Measurements from ENCODE around the gene MICAL2. TPM values are rescaled to one million over a fixed set of nuclear protein-coding genes. Genes with fewer than 3 reads are reported as not detected.

The MICAL2 gene
- polyA plus RNA-seq, 4 donors: 5.3 to 7.2 (median 6.8) TPM

DNA sequence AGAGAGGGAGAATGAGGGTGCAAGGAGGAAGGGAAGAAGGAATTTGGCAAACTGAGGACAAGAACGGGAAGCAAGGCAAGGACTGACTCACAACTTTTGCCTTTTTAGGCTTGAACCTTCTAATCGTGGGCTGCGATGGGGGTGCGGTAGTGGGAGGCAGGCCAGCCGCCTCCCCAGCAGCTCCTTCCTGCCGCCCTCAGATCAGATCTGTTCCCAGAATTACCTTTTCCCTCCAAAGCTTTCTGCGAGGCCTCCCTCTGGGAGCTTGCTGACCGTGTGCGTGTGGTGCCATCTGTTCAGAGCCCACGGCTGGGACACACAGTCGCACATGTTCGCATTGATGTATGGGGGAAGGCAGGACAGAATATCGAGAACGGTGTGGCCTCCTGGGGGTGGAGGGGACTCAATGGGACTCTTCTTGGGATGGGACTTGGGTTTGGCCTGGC lies 180.1 kb downstream of the MICAL2 start:
- no peak for DNase-seq (ENCODE audit: low read depth in 4 of 4, low spot score in 2 of 4)

DNA sequence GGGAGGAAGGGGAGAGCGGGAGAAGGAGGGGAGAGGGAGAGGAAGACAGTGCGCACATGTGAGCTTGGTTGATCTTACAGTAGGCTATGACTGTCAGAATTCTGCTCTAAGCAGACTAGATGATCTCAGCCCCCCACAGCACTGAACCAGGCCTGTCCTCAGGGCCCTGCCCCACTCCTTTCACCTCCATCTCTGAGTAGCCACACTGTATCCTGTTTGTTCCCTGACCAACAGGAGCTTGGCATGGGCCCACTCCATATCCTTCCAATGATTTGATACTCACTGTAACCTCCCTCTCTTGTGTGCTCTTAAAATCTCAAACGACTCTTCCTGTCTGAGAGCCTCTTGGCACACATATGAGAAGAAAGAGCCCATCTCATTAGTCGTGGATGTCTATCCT lies 180.9 kb downstream of the MICAL2 start:
- no peak for DNase-seq (ENCODE audit: low read depth in 4 of 4, low spot score in 2 of 4)

- no peak for DNase-seq (ENCODE audit: low read depth in 4 of 4, low spot score in 2 of 4)
These were observed 181.4 kb downstream of the MICAL2 start for GRCh38 chr11:12291766-12292165.

DNA sequence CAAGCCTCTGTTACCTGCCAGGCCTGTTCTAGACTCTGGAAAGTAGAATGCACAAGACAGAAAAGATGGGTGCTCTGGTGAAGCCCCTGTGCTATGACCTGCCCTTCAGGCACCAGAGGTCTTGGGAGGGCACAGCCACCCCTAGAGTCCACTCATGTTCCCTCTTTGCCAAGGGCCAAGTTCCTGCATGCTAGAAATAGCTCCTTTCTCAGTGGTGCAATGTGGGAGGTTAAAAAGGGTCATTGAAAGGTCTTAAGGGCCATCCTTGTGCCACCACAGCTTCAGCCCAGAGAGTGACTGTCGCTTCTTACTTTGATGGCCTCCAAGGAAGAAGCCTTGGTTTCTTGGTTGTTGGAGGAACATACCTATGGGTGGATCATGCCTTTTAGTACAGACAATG lies 182.4 kb downstream of the MICAL2 start:
- DNase-seq (ENCODE audit: low read depth in 4 of 4, low spot score in 2 of 4): no peak

DNA sequence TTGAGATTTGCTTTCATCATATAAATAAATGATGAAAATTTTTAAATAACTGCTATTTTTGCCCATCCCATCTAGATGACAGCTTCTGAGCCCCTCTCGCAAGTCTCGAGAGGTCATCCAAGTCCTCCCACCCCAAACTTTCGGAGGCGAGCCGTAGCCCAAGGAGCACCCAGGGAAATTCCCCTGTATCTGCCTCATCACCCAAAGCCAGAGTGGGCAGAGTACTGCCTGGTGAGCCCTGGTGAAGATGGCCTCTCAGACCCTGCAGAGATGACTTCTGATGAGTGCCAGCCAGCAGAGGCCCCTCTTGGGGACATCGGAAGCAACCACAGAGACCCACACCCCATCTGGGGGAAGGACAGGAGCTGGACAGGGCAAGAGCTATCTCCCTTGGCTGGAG lies 183.1 kb downstream of the MICAL2 start:
- no peak for DNase-seq (ENCODE audit: low read depth in 4 of 4, low spot score in 2 of 4)

GRCh38 chr11:12294613-12295012 lies 184.2 kb downstream of the MICAL2 start:
- no peak for DNase-seq (ENCODE audit: low read depth in 4 of 4, low spot score in 2 of 4)

DNA sequence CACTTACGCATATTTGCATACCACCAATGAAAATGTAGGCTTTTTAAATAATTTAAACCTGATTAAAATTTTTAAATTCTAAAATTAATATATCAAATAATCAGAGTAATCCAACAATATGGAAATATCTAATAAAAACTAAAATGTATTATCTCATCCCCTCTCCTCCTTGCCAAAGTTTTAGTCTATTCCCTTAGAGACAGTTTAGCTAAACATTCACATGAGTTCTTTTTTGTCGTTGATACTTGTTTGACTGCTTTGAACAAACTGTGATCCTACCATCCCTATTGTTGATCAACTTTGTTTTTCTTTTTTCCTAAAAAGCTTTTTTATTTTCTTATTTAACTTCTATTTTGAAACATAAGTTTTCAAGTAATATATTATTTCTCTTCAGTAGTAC lies 185.6 kb downstream of the MICAL2 start:
- no peak for DNase-seq (ENCODE audit: low read depth in 4 of 4, low spot score in 2 of 4)

DNA sequence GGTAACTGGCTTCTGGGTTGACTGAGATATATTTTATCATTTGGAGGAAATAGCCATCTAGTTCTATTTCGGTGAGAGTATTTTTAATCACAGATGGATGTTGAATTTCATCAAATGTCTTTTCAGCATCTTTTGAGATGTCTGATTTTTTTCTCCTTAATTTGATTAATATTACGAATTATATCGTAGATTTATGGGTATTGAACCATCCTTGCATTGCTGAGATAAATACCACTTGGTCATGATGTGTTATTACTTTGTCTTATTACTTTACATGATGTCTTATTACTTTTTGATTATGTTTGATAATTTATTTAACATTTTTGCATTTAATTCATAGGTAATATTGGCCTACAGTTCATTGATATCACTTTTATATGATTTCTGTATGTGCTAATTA lies 188.2 kb downstream of the MICAL2 start:
- no peak for DNase-seq (ENCODE audit: low read depth in 4 of 4, low spot score in 2 of 4)

- no peak for DNase-seq (ENCODE audit: low read depth in 4 of 4, low spot score in 2 of 4)
These were observed 191.0 kb downstream of the MICAL2 start for GRCh38 chr11:12301379-12301778.

DNA sequence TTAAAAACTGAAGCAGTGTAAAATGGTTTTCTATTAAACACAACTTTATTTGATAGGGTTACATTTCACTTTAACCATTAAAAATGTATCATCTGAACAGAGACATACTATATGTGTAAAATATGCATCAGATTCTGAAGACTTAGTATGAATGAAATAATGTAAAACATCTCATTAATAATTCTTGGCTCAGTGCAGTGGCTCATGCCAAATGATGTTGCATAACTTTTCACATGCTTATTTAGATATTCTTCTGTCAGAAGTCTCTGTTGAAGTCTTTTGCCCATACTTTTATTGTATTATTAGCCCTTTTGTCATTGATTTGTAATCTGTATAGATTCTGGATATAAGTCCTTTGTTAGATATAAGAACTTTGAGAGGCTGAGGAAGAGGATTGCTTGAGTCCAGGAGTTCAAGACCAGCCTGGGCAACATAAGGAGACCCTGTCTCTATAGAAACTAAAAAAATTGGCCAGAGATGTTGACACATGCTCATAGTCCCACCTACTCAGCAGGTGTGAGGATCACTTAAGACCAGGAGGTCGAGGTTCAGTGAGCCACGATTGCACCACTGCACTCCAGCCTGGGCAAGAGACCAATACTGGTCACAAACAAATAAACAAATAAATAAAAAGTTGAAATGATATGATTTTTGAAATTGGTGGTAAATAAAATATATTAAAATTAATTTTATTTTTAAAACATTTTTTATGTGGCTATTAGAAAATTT lies 193.2 kb downstream of the MICAL2 start:
- DNase-seq (ENCODE audit: low read depth in 4 of 4, low spot score in 2 of 4): no peak

GRCh38 chr11:12306830-12307229 lies 196.4 kb downstream of the MICAL2 start:
- no peak for DNase-seq (ENCODE audit: low read depth in 4 of 4, low spot score in 2 of 4)

DNA sequence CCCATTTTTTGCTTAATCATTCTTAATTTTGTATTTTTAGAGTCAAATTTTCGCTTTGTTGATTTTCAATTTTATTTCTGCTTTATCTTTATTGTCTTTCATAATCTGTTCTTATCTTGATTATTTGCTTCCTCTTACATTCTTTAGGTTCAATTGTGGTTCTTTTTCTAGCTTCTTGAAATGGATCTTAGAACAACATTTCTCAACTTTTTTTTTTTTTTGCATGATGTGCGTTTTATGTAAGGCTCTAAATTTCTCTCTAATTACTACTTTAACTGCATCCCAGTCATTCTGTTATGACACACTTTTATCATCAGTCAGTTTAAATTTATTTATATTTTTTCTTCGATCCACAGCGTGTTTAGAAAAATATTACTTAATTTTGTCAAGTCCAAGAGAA lies 201.7 kb downstream of the MICAL2 start:
- no peak for DNase-seq (ENCODE audit: low read depth in 4 of 4, low spot score in 2 of 4)

Other genes with a start within 250 kb of the MICAL2 start
- 10 to 100 TPM; 51.5 to 86.5 (median 69.7) TPM for gene DKK3, start 102.0 kb upstream of the MICAL2 start, polyA plus RNA-seq (ENCODE audit: insufficient read length in 4 of 4)

Measured in left renal cortex interstitium (tissue), 4 donors.